NT2/D1 (cell line): ENCODE measurements around the gene MYDGF.

ENCODE experiments used
- DNase-seq: peaks from one replicate; pipeline ENCODE4 v3.0.0-alpha.2; 2011; ENCODE audit warnings: low read depth, low spot score
- H3K27me3 ChIP-seq: 2 replicates; pipeline ENCODE4 v1.6.0; 2011; ENCODE audit warnings: mild to moderate bottlenecking; ENCODE audit not compliant: insufficient read length, insufficient read depth
- H3K36me3 ChIP-seq: 2 replicates; pipeline ENCODE4 v1.6.1; 2011; ENCODE audit warnings: mild to moderate bottlenecking, low read length, mixed read lengths; ENCODE audit not compliant: insufficient read depth, insufficient read length
- H3K4me1 ChIP-seq: 2 replicates; pipeline ENCODE4 v1.5.1; 2011; ENCODE audit not compliant: insufficient read depth, insufficient read length
- H3K4me3 ChIP-seq: 2 replicates; pipeline ENCODE4 v1.5.1; 2011; ENCODE audit warnings: low read depth; ENCODE audit not compliant: insufficient read length
- H3K9ac ChIP-seq: 2 replicates; pipeline ENCODE4 v1.6.0; 2011; ENCODE audit warnings: low read depth; ENCODE audit not compliant: insufficient read length
- H3K9me3 ChIP-seq: 2 replicates; pipeline ENCODE4 v1.5.1; 2011; ENCODE audit warnings: mild to moderate bottlenecking, low read length; ENCODE audit not compliant: insufficient read depth
- SUZ12 ChIP-seq: IDR thresholded peaks from 2 replicates; pipeline ENCODE4 v1.6.1; 2011; ENCODE audit not compliant: insufficient read length, insufficient read depth; ENCODE audit errors: extremely low read depth
- YY1 ChIP-seq: IDR thresholded peaks from 2 replicates; pipeline ENCODE4 v1.6.1; 2011; ENCODE audit not compliant: insufficient read length, insufficient read depth
- ZNF274 ChIP-seq: IDR thresholded peaks from 2 replicates; pipeline ENCODE4 v1.6.1; 2011; ENCODE audit warnings: mild to moderate bottlenecking, low read depth, low read length

The MYDGF gene

DNA sequence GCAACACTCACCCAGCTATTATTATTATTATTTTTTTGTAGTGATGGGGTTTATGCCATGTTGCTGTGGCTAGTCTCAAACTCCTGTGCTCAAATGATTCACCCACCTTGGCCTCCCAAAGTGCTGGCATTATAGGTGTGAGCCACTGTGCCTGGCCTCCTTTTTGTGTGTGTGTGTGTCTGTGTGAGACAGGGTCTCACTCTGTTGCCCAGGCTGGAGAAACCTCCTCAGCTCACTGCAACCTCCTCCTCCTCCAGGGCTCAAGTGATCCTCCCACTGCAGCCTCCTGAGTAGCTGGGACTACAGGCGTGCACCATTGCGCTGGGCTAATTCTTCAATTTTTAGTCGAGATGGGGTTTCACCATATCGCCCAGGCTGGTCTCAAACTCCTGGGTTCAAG is 3.6 kb upstream of the MYDGF start:
- H3K9ac ChIP-seq, result no peak overlapping the region
- H3K9me3 ChIP-seq, result no peaks in the 10 kb centered on the region
- no peak overlapping the region for H3K4me3 ChIP-seq
- no peaks in the 10 kb centered on the region for H3K27me3 ChIP-seq
- TF ChIP-seq SUZ12, result no peak
- no peak for TF ChIP-seq YY1
- no peak for TF ChIP-seq ZNF274
- H3K4me1 ChIP-seq, result peaks cover 27% of the 10 kb centered on the region
- DNase-seq, result no peak
- H3K36me3 ChIP-seq, result peaks cover 40% of the 10 kb centered on the region

DNA sequence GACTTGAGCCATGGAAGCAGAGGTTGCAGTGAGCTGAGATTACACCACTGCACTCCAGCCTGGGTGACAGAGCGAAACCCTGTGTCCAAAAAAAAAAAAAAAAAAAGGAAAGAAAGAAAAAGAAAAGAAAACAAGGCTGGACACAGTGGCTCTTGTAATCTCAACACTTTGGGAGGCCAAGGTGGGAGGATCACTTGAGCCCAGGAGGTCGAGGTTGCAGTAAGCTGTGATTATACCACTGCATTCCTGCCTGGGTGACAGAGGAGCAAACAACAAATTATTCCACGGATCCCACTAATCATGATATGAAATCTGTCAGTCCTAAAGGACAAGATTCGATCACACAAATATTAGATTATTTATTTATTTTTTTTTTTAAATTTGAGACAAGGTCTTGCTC is 3.1 kb upstream of the MYDGF start:
- no peak for DNase-seq
- Histone ChIP-seq H3K9ac (no peak overlapping the region), H3K4me1 (peaks cover 23% of the 10 kb centered on the region), H3K9me3 (no peaks in the 10 kb centered on the region), H3K36me3 (peaks cover 40% of the 10 kb centered on the region), H3K27me3 (no peaks in the 10 kb centered on the region), H3K4me3 (no peak overlapping the region)
- TF ChIP-seq ZNF274 (no peak), YY1 (no peak), SUZ12 (no peak)

- Histone ChIP-seq H3K27me3 (no peaks in the 10 kb centered on the region), H3K36me3 (peaks cover 39% of the 10 kb centered on the region), H3K9ac (no peak overlapping the region), H3K9me3 (no peaks in the 10 kb centered on the region), H3K4me1 (peaks cover 11% of the 10 kb centered on the region), H3K4me3 (no peak overlapping the region)
- DNase-seq, result no peak
- no peak for TF ChIP-seq ZNF274
- no peak for TF ChIP-seq SUZ12
- no peak for TF ChIP-seq YY1
Observed at GRCh38 chr19:4671185-4671851, 1.2 kb upstream of the MYDGF start.

DNA sequence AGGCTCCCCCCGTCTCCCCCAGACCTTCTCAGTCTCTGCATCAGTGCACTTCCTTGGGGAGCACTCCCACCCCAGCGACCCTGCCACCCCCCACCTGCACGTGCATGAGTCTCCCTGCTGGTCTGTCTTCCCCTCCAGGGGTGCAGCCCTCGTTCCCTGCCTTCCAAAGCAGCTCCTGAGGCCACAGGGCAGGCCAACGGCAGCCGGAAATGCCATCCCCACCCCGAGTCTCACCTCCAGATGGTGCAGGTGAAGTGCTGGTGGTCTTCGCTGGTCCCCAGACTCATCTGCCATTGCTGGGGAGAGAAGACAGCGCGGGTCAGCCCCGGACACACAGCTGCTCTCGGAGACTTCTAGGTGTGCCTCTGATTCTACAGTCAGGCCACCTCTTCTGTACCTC is 5.5 kb downstream of the MYDGF start:
- H3K27me3 ChIP-seq, result no peaks in the 10 kb centered on the region
- no peak overlapping the region for H3K9ac ChIP-seq
- DNase-seq, result no peak
- TF ChIP-seq SUZ12 (no peak), YY1 (no peak), ZNF274 (no peak)
- H3K4me1 ChIP-seq, result peaks cover 10% of the 10 kb centered on the region
- H3K4me3 ChIP-seq, result no peak overlapping the region
- peaks cover 76% of the 10 kb centered on the region for H3K36me3 ChIP-seq
- H3K9me3 ChIP-seq, result no peaks in the 10 kb centered on the region

DNA sequence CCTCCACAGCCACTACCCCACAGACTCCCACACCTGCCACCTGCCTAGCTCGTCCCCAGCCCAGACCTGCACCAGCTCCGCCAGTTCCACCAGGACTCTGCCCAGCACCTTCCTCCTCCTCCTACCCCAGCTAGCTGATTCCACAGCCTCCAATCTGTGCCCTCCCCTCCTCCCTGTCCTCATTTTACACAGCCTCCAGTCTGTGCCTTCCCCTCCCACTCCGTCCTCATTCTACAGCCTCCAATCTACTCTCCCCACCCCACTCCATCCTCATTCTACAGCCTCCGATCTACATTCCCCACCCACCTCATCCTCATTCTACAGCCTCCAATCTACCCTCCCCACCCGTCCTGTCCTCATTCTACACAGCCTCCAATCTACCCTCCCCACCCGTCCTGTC is 7.3 kb downstream of the MYDGF start:
- Histone ChIP-seq H3K4me1 (peaks cover 6% of the 10 kb centered on the region), H3K36me3 (peaks cover 81% of the 10 kb centered on the region), H3K4me3 (no peak overlapping the region), H3K9me3 (peaks cover 8% of the 10 kb centered on the region; the same call in 1 of the 2 replicates), H3K9ac (no peak overlapping the region), H3K27me3 (no peaks in the 10 kb centered on the region)
- TF ChIP-seq SUZ12 (no peak), ZNF274 (no peak), YY1 (no peak)
- DNase-seq, result no peak

DNA sequence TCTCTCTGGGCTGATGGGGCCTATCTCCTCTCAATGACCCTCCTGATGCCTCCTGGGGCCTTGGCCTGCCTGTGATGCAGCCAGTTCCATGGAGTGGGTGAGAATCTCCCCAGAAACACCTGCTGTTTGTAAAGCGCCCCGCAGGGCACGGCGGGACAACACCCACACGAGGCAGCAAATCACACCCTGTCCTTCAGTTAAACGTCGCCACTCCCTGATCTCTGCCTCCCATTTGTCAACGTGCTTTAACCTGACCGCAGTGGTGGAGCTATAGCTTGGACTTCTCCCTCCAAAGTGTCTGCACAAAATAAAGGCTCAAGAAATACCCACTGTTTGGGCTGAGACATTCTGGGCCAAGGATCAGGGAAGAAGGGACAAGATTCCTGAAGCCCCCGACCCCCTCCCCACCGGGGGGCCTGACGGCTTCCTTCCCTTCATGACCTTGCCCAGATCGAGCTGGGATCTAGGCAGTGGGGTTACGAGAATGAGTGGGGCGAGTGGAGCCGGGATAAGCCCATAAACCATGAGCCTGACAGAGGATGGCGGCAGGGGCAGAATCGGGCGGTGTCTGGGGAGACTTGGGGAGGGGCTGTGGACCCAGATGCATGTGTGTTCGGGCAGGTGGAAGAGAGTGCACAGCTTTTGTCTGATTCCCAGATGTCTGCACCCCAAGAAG is 8.0 kb downstream of the MYDGF start:
- DNase-seq, result no peak
- peaks cover 6% of the 10 kb centered on the region for H3K4me1 ChIP-seq
- TF ChIP-seq ZNF274 (no peak), SUZ12 (no peak), YY1 (no peak)
- no peak overlapping the region for H3K9ac ChIP-seq
- H3K9me3 ChIP-seq, result peaks cover 8% of the 10 kb centered on the region; the same call in 1 of the 2 replicates
- peaks cover 81% of the 10 kb centered on the region for H3K36me3 ChIP-seq
- H3K4me3 ChIP-seq, result no peak overlapping the region
- H3K27me3 ChIP-seq, result no peaks in the 10 kb centered on the region

- peaks cover 8% of the 10 kb centered on the region; the same call in 1 of the 2 replicates for H3K9me3 ChIP-seq
- no peak overlapping the region for H3K9ac ChIP-seq
- TF ChIP-seq YY1 (no peak), SUZ12 (no peak), ZNF274 (no peak)
- no peak overlapping the region for H3K4me3 ChIP-seq
- peaks cover 85% of the 10 kb centered on the region for H3K36me3 ChIP-seq
- H3K4me1 ChIP-seq, result peaks cover 6% of the 10 kb centered on the region
- no peak for DNase-seq
- H3K27me3 ChIP-seq, result no peaks in the 10 kb centered on the region
Observed at GRCh38 chr19:4660993-4661392, 9.1 kb downstream of the MYDGF start.
